Measurements from ENCODE around the gene NFIA.

DNA sequence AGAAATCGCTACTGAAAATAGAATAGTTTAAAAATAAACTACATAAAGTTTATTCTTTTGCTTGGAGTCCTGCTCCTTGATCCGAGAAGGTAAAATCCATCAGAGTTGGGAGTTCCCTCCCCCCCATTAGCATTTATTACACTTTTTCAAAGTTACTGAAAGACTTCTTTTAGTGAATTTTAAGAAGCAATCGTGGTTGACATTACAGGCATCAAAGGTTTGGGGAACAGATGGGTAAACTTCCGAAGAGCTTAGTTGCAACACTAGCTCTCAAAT, 31.0 kb upstream of the NFIA start:
- TF ChIP-seq POLR2AphosphoS5 (IDR thresholded peaks at IDR 0.05; ENCODE audit: low read depth, low read length) (no peak), TAF1 (IDR thresholded peaks at IDR 0.05; ENCODE audit: low read depth, low read length) (no peak), POLR2A (IDR thresholded peaks at IDR 0.05; ENCODE audit: low read depth, low read length) (no peak), SPI1 (IDR thresholded peaks at IDR 0.05; ENCODE audit: low read depth, low read length) (no peak), PAX5 (IDR thresholded peaks at IDR 0.05; ENCODE audit: insufficient read depth, low read length, severe bottlenecking) (no peak)

Data from GM12891 (cell line).